Hypothalamus (tissue), 51 donors: ENCODE data around the gene SPTBN4.
"Not testable (repeated sequence)": the region's sequence is repeated elsewhere in the genome, so short reads cannot be mapped to it uniquely, and the experiment has no call there.

Experiments
- DNase-seq, 51 donors: peaks; one replicate each; lab custom pipeline; 2025; lab: John Stamatoyannopoulos, UW

Gene SPTBN4

DNA sequence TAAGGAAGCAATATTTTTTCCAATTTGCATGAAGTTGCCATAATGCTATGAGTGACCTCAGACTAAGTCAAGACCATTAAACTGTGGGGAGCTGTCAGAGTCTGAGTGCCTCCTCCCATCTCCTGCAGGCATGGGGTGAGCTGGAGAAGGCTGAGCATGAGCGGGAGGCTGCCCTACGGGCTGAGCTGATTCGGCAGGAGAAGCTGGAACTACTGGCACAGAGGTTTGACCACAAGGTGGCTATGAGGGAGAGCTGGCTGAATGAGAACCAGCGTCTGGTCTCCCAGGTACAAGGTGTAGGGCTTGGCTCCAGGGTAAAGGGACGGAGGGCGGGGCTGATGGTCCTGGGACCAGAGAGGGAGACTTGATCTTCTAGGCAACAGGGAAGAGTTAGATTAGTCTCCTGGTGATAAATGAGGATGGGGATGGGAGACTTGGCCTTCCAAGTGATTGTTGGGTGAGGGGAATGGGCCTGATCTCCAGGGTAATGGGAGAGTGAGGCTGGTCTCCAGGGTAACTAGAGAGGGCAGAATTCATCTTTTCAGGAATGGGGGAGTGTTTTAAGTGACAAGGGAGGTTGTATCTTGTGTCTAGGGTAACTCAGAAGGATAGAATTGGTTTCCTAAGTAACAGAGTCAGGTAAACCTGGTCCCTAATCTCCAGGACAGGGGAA, 36.0 kb downstream of the SPTBN4 start:
- DNase-seq: peak in 1 of 51 donors; percentile 2

DNA sequence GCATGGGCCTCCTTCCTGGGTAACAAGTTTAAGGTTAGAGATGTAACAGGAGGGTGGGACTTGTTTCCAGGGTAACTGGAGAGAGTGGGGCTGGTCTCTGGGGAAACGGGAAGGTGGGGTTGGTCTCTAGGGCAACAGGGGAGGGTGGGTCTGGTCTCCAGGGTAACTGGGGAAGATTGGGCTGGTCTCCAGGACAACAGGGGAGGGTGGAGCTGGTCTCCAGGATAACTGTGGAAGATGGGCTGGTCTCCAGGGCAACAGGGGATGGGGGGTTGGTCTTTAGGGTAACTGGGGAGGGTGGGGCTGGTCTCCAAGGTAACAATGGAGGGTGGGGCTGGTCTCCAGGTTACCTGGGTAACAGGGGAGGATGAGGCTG, 36.5 kb downstream of the SPTBN4 start:
- DNase-seq: peak in 20 of 51 donors; percentile 3 to 77 (median 24)

DNA sequence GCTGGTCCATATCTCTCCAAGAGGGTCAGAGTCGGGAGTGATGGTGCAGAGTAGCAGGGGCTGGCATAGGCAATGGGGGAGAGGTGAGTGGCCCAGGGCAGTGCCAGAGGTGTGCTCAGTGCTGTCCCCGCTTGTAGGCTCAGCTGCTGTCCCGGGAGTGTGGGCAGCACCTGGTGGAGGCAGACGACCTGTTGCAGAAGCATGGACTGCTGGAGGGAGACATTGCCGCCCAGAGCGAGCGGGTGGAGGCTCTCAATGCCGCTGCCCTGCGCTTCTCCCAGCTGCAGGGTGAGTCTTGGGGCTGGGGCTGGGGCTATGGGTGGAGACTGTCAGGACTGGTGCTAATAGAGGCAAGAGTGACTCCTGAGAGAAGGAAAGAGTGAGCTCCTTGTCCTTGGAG, 39.3 kb downstream of the SPTBN4 start:
- DNase-seq: no peak

DNA sequence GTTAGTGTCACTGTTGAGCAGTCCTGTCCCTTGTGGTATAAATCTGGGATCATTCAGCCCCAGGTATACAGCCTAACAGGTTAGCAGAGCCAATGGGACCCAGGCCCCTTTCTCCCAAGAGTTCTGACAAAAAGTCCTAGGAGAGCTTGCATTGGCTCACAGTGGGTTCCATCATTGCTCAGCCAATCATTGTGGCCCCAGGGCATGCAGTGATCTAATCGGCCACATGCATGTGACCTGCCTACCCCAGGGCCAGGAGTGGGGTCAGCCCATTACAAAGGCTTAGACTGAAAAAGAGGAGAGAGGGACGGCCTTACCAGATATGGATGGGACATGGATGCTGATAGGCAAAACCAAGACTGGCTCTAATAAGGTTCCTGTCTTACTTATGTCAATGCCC, 41.1 kb downstream of the SPTBN4 start:
- DNase-seq: no peak

DNA sequence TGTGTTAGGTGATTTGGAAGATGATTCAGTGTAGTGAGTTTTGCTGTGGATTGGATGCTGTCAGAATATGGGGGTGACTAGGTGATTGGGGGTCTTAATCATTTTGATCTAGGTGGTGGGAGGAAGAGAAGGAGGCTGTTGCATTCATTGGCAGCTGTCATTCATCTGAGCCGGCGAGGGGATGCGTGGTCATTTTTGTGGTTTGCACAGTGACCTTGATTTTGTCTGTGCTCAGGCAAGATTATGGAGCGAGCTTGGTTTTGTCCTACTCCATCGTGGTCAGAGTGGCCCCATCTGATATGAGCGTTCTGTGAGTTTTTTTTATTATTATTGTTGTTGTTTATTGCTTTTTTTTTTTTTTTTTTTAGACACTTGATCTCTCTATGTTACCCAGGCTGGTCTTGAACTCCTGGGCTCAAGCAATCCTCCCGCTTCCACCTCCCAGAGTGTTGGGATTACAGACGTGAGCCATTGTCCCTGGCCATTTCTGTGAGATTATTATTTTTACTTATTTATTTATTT, 42.0 kb downstream of the SPTBN4 start:
- DNase-seq: no peak

DNA sequence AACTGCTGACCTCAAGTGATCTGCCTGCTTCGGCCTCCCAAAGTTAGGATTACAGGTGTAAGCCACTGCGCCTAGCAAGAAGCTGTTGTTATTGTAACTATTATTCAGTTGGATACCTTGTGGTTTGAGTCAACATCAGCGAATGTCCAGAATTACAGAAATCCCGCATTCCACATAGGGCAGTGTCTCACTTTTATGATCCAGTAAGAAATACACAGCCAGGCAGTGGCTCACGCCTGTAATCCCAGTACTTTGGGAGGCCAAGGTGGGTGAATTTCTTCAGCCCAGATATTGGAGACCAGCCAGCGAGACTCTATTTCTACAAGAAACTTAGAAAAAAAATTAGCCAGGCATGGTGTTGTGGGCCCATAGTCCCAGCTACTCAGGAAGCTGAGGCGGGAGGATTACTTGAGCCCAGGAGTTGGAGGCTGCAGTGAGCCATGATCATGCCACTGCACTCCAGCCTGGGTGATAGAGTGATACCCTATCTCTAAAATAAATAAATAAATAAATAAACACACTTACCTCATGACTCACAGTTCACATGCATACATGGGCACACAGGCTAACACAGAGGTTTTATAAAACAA, 43.8 kb downstream of the SPTBN4 start:
- DNase-seq: no peak

DNA sequence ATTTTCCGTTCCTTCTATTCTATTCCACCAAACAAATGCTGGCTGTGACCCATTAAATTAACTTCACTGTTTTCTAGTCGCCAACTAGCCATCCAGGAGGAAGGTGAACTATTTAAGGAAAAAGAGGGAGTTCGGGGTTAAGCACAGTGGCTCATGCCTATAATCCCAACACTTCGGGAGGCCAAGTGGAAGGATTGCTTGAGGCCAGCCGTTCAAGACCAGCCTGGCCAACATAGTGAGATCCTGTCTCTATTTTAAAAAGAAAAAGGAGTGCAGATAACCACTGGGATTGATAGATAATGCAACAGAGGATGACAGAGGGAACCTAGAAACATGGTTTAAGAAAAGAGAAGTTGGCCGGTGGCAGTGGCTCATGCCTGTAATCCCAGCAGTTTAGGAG, 44.7 kb downstream of the SPTBN4 start:
- no peak for DNase-seq

DNA sequence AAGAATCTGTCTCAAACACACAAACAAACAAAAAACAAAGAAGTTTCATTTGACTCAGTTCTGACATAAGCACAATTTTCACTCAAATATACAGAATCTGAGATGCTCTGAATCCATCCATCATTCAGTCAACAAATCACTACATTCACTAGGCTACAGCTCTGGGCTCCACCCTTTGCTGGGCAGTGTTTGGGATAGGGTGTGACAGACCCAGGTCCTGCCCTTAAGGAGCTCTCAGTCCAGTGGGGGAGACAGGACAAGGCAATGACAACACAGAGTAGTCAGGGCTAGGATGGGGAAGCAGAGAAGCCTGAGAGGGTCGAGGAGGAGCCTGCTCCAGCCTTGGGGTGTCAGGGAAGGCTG, 45.3 kb downstream of the SPTBN4 start:
- DNase-seq: no peak

DNA sequence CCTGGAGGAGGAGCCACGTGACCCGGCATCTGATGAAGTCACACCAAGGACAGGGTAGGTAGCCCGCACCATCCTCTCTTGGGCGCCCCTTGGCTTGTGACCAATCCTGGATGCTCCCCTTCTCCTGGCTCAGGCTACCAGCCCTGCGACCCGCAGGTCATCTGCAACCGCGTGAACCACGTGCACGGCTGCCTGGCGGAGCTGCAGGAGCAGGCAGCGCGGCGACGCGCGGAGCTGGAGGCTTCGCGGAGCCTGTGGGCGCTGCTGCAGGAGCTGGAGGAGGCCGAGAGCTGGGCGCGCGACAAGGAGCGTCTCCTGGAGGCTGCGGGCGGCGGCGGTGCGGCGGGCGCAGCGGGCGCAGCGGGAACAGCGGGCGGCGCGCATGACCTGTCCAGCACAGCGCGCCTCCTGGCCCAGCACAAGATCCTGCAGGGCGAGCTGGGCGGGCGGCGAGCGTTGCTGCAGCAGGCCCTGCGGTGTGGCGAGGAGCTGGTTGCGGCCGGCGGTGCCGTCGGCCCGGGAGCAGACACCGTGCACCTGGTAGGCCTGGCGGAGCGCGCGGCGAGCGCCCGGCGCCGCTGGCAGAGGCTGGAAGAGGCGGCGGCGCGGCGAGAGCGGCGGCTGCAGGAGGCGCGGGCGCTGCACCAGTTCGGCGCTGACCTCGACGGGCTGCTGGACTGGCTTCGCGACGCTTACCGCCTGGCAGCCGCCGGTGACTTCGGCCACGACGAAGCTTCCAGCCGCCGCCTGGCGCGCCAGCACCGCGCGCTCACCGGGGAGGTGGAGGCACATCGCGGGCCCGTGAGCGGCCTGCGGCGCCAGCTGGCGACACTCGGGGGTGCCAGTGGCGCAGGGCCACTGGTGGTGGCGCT, 45.9 kb downstream of the SPTBN4 start:
- no peak for DNase-seq

DNA sequence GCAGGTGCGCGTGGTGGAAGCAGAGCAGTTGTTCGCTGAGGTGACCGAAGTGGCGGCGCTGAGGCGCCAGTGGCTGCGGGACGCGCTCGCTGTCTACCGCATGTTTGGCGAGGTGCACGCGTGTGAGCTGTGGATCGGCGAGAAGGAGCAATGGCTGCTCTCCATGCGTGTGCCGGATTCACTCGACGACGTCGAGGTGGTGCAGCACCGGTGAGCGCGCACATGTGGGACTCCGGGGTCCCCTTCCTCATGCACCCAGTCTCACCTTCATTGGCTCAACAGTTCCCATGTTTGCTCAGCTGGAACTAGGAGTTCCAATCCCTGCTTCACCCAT, 46.5 kb downstream of the SPTBN4 start:
- no peak for DNase-seq

DNA sequence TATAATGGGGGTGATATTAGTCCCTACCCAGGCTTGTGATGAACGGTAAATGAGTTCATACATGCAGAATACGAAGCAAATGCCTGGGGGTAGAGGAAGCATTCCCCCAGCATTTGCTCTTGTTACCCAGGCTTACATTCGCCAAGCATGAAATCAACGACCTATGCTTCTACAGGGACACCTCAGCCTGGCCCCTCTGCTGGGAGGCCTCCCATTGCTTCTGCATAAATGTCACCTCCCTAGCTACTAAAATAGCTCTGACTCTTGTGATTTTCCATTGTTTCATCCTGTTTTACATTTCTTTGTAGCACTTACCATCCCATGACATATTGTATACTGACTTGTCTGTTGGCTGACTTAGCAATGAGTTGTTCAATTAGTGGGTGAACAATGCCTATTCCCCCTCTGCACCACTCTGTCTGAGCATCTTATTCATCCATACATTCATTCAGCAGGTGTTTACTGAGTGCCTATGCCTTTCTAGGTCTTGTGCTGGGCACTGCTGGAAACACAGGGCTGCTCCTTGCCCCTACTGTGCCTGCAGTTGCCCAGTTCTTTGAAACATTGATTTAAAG, 47.0 kb downstream of the SPTBN4 start:
- DNase-seq: no peak

DNA sequence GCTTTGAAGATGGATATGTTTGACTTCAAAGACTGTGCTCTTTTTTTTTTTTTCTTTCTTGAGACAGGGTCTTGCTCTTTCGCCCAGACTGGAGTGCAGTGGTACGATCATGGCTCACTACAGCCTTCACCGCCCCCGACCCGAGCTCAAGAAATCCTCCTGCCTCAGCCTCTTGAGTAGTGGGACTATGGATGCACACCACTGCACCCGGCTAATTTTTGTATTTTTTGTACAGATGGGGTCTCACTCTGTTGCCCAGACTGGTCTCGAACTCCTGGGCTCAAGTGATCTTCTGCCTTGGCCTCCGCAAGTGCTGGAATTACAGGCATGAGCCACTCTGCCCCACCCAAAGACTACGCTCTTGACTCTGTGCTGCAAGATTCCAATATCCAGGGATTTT, 50.4 kb downstream of the SPTBN4 start:
- no peak for DNase-seq

DNA sequence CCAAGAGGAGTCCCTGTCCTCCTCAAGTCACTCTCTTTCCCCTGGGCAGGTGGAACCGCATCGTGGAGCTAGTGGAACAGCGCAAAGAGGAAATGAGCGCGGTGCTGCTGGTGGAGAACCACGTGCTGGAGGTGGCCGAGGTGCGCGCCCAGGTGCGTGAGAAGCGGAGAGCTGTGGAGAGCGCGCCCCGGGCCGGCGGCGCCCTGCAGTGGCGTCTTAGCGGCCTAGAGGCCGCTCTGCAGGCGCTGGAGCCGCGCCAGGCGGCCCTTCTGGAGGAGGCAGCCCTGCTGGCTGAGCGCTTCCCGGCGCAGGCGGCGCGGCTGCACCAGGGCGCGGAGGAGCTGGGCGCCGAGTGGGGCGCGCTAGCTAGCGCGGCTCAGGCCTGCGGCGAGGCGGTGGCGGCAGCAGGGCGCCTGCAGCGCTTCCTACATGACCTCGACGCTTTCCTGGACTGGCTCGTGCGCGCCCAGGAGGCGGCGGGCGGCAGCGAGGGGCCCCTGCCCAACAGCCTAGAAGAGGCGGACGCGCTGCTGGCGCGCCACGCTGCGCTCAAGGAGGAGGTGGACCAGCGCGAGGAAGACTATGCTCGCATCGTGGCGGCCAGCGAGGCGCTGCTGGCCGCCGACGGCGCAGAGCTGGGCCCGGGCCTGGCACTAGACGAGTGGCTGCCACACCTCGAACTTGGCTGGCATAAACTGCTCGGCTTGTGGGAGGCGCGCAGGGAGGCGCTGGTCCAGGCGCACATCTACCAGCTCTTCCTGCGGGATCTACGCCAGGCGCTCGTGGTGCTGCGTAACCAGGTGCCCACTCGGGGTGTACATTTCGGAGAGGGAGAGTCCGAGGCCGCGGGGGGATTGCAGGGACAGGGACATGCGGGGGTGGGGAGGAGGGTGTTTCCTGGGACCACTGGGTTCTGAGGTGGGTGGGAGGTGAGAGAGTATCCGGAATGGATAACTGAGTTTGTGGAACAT, 52.8 kb downstream of the SPTBN4 start:
- no peak for DNase-seq

DNA sequence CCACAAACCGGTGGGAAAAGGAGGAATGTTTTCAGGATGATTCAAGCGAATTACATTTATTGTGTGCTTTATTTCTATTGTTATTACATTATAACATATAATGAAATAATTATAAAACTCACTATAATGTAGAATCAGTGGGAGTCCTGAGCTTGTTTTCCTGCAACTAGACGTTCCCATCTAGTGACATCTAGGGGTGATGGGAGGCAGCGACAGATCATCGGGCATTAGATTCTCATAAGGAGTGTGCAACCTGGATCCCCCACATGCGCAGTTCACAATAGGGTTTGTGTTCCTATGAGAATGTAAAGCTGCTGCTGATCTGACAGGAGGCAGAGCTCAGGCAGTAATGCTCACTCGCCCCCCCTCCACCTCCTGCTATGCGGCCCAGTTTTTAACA, 54.5 kb downstream of the SPTBN4 start:
- DNase-seq: peak in 2 of 51 donors; percentile 10 to 38

DNA sequence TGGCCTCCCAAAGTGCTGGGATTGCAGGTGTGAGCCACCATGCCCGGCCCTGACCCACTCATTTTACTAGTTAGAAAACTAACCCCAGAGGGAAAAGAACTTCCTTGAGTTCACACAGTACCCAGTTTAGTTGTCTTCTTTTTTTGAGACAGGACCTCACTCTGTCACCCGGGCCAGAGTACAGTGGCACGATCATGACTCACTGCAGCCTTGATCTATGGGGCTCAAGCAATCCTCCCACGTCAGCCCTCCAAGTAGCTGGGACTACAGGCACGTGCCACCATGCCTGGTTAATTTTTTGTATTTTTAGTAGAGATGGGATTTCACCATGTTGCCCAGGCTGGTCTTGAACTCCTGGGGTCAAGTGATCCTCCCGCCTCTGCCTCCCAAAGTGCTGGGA, 55.1 kb downstream of the SPTBN4 start:
- DNase-seq: not testable (repeated sequence)

DNA sequence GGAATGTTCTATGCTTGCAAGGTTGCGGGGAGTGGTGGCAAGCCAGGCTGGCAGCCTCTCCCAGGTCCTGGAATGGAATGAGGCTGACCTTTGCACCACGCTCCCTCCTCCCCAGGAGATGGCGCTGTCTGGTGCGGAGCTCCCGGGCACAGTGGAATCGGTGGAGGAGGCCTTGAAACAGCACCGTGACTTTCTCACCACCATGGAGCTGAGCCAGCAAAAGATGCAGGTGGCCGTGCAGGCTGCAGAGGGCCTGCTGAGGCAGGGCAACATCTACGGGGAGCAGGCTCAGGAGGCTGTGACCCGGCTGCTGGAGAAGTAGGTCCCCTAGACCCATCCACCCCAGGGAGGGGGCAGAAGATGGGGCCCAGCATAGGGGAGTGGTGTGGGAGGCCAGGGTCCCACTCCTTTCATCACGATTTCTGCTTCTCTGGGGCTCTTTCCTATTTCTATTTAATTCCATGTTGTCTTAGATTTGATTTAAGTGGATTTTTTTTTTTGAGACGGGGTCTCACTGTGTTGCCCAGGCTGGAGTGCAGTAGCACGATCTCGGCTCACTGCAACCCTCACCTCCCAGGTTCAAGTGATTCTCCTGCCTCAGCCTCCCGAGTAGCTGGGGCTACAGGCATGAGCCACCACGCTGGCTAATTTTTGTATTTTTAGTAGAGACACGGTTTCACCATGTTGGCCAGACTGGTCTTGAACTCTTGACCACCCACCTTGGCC, 56.7 kb downstream of the SPTBN4 start:
- peak in 16 of 51 donors; percentile 4 to 37 (median 15) for DNase-seq

DNA sequence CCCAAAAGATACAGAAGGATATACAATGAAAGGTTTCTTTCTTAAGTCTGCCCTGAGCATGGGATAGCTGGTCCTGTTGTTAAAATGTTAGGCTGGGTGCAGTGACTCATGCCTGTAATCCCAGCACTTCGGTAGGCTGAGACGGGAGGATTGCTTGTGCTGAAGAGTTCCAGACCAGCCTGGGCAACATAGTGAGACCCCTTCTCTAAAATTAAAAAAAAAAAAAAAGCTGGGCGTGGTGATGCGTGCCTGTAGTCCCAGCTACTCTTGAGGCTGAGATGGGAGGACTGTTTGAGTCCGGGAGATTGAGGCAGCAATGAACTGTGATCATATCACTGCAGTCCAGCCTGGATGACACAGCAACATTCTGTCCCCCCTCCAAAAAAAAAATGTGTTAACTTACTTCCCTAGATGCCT, 57.3 kb downstream of the SPTBN4 start:
- DNase-seq: no peak

DNA sequence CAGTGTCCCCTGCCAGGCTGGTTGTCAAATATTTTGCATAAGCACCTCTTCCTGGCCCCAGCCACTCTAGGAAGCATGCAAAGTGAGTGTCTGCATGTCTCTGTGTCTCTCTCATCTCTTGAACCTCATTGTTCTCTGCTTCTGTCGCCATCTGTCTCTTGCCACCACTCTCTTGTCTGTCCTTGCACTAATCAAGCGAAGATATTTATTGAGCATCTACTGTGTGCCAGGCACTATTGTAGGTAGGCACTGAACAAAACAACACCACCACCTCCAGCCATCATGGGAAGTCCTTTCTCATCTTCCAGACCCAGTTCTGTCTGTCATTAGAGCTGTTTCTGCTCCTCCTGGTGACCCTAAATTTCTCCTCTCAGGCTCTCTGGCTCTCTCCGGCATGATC, 57.9 kb downstream of the SPTBN4 start:
- no peak for DNase-seq

DNA sequence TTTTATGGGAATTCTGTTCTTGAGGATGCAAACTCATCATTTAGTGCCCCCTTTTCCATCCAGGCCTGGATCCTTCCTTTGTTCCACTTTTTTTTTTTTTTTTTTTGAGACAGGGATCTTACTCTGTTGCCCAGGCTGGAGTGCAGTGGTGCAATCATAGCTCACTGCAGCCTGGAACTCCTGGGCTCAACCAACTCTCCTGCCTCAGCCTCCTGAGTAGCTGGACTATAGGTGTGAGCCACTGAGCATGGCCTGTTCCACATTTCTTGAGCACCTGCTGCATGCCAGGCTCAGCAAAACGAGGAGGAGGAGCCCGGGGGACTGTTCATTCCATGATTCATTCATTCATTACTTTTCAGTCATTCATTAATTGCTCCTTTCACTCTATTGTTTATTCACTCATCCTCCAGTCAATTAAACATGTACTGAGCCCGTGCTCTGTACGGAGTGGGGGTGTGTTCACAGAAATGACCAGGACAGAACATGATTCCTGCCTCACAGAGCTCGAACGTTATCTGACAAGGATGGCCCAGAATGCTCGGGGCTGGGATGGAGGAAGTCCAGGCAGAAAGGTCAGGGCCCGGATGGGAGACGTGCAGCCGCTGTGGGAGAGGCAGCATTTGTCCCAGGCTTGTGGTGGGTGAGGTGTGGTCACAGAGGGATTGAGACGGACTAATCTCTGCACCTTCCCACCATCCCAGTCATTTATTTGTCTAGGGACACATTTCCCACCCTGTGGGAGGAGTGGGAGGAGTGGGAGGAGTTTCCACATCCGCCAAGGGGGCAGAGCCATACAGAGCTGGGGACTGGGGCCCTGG, 58.6 kb downstream of the SPTBN4 start:
- no peak for DNase-seq
